Endothelial cell of umbilical vein (primary cell): ENCODE data around the gene ZNF529.

ENCODE experiments used
- EZH2 ChIP-seq: IDR thresholded peaks from 2 replicates; pipeline ENCODE4 v1.6.1; 2012; ENCODE audit warnings: borderline replicate concordance, low read depth, mild to moderate bottlenecking, moderate library complexity, low read length, inconsistent platforms; ENCODE audit not compliant: severe bottlenecking
- FOS ChIP-seq: IDR thresholded peaks from 2 replicates; pipeline ENCODE4 v1.6.1; 2011; ENCODE audit warnings: mild to moderate bottlenecking, low read length, moderate library complexity, borderline replicate concordance; ENCODE audit not compliant: insufficient read depth
- GATA2 ChIP-seq: IDR thresholded peaks from 2 replicates; pipeline ENCODE4 v1.7.0; 2011; ENCODE audit warnings: low read depth, mild to moderate bottlenecking, moderate library complexity, mixed read lengths, low read length; ENCODE audit not compliant: insufficient read length, insufficient read depth
- MYC ChIP-seq: IDR thresholded peaks from one replicate; pipeline ENCODE4 v1.6.1; 2011; ENCODE audit warnings: mild to moderate bottlenecking, low read depth, low read length
- POLR2A ChIP-seq: IDR thresholded peaks from 2 replicates; pipeline ENCODE4 v1.6.1; 2012; ENCODE audit warnings: low read depth, mild to moderate bottlenecking, control low read depth, low read length
- POLR2AphosphoS5 ChIP-seq: IDR thresholded peaks from 2 replicates; pipeline ENCODE4 v1.6.1; 2012; ENCODE audit warnings: low read depth, mild to moderate bottlenecking, control low read depth, low read length, moderate library complexity; ENCODE audit not compliant: insufficient read depth
- TF ChIP-seq, protein P1 (sequence below), 2 donors: IDR thresholded peaks; 1 replicate in 1 of 2; 2 replicates in 1 of 2; pipeline ENCODE4 v1.5.1; 2011; ENCODE audit warnings: low read length in 2 of 2, mild to moderate bottlenecking in 2 of 2, moderate library complexity in 2 of 2, control low read depth in 1 of 2, inconsistent platforms in 1 of 2, low read depth in 1 of 2; ENCODE audit not compliant: insufficient read depth in 1 of 2; ENCODE audit errors: extremely low read depth in 1 of 2
- TF ChIP-seq, protein P2 (sequence below): IDR thresholded peaks from 2 replicates; pipeline ENCODE4 v1.6.1; 2011; ENCODE audit not compliant: insufficient read depth, insufficient read length

DNA sequence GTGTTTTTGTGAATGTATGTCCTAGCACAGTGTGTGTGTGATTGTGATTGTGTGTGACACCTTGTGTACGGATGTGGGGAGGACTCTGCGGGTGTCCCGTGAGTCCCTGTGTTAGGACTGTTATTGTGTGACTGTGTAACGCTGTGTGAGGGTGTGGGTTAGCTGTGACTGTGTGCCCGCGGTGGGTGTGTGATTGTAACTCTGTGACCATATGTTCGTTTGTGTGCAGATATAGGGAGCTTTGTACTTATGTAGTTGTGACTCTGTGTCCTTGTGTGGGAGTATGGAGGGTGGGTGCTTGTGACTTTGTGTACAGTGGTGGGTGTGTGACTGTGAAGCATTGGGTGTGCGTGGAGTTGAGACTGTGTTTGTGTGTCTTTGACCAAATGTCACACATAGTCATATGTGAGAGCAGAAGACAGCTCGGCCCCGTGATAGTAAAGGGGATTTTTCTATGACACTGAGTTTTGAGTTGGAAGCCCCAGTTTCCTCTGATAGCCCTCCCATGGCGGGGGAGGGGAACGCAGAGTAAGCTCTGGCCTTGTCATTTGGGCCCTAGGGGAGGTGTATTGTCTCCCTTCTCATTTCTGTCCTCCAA, 44.1 kb downstream of the ZNF529 start:
- TF ChIP-seq POLR2A, result no peak
- TF ChIP-seq, protein P1, sequence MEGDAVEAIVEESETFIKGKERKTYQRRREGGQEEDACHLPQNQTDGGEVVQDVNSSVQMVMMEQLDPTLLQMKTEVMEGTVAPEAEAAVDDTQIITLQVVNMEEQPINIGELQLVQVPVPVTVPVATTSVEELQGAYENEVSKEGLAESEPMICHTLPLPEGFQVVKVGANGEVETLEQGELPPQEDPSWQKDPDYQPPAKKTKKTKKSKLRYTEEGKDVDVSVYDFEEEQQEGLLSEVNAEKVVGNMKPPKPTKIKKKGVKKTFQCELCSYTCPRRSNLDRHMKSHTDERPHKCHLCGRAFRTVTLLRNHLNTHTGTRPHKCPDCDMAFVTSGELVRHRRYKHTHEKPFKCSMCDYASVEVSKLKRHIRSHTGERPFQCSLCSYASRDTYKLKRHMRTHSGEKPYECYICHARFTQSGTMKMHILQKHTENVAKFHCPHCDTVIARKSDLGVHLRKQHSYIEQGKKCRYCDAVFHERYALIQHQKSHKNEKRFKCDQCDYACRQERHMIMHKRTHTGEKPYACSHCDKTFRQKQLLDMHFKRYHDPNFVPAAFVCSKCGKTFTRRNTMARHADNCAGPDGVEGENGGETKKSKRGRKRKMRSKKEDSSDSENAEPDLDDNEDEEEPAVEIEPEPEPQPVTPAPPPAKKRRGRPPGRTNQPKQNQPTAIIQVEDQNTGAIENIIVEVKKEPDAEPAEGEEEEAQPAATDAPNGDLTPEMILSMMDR (IDR thresholded peaks at IDR 0.05; ENCODE audit: extremely low read depth in 1 of 2, insufficient read depth in 1 of 2, low read depth in 1 of 2, low read length in 2 of 2), result no peak
- TF ChIP-seq EZH2, result no peak
- no peak for TF ChIP-seq POLR2AphosphoS5
- TF ChIP-seq, protein P2, sequence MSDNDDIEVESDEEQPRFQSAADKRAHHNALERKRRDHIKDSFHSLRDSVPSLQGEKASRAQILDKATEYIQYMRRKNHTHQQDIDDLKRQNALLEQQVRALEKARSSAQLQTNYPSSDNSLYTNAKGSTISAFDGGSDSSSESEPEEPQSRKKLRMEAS, result no peak
- TF ChIP-seq GATA2, result no peak
- no peak for TF ChIP-seq MYC
- no peak for TF ChIP-seq FOS
